Measurements from ENCODE around the gene EFCAB14. TPM values are rescaled to one million over a fixed set of nuclear protein-coding genes. Genes with fewer than 3 reads are reported as not detected.

The EFCAB14 gene
- total and polyA plus RNA-seq, 10 of the 15 experiments (the other 5 are each of a cell fraction or from before 2014, with no cell fraction given), result 7.8 to 66.0 (median 41.6) TPM

DNA sequence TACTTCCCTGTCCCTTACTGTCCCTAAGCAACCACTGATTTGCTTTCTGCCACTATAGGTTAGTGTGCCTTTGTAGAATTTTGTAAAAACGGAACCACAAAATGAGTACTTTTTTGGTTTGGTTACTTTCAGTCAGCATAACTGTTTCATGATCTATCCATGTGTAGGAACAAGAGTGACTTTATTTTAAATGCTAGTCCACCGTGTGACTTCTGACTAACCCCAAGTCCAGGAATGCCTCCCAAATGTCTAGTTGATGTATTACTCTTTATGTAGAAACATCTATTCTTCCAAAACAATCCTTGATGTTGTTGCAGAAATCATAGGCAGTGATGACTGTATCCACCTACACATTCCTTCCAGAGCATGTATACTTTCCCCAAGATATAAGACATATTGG, 72.1 kb downstream of the EFCAB14 start:
- ChIA-PET POLR2A (no interaction called here), CTCF (interaction anchor here (1.6 kb wide), 1 partner anchor 23 kb away, joined by 3 read pairs; no protein-coding TSS in a partner anchor), SMC1A (ENCODE audit: uncharacterized antibody, unreplicated experiment) (no interaction called here), RAD21 (ENCODE audit: unreplicated experiment) (no interaction called here)
- H3K27ac ChIP-seq (ENCODE audit: control insufficient read depth, insufficient read depth), result no peak overlapping the region
- H3K27me3 ChIP-seq (replicated peaks in 1 of 2; ENCODE audit: control insufficient read depth in 2 of 2, insufficient read depth in 2 of 2, low read length in 1 of 2), result no peaks in the 10 kb centered on the region
- H3K4me1 ChIP-seq (ENCODE audit: control insufficient read depth, insufficient read depth, low read length), result no peaks in the 10 kb centered on the region
- peaks cover 0 to 11% of the 10 kb centered on the region in 2 experiments; a peak in 3 of 4 replicates for H3K36me3 ChIP-seq (ENCODE audit: control insufficient read depth in 2 of 2, insufficient read depth in 2 of 2, low read length in 1 of 2)
- no peak overlapping the region for H3K9ac ChIP-seq (ENCODE audit: control insufficient read depth, insufficient read depth, low read length)
- no peak overlapping the region for H3K4me2 ChIP-seq (ENCODE audit: control insufficient read depth, insufficient read depth)
- H3K79me2 ChIP-seq (ENCODE audit: control insufficient read depth, insufficient read depth, low read length), result no peaks in the 10 kb centered on the region
- in situ Hi-C loops (cut with MboI), result no loop called here
- DNase-seq (ENCODE audit: low read depth, low spot score) (no peak), ATAC-seq (no peak), FAIRE-seq (no peak)
- 96% methylated on average over 2 of the region's 2 CpGs for WGBS (ENCODE audit: insufficient coverage, insufficient replicate concordance, low lambda C conversion rate, missing lambda C conversion rate)
- peaks cover 2% of the 10 kb centered on the region; the same call in 2 of the 3 replicates for H3K9me3 ChIP-seq (replicated peaks; ENCODE audit: control insufficient read depth, insufficient read depth, low read length)
- H4K20me1 ChIP-seq (ENCODE audit: control insufficient read depth, insufficient read depth), result no peaks in the 10 kb centered on the region
- intact Hi-C loops (cut with micrococcal nuclease; ENCODE audit: unreplicated experiment), result no loop called here
- no TSS peak for BruUV-seq (replicated peaks)
- no peak overlapping the region for H3K4me3 ChIP-seq
- TF ChIP-seq YBX1 (IDR thresholded peaks at IDR 0.05) (no peak), ASH2L (IDR thresholded peaks at IDR 0.05; ENCODE audit: borderline replicate concordance, low read depth) (no peak), ZSCAN29 (IDR thresholded peaks at IDR 0.05) (no peak), NR2C1 (IDR thresholded peaks at IDR 0.05) (no peak), MYB (IDR thresholded peaks at IDR 0.05; ENCODE audit: borderline replicate concordance, low read depth, low read length) (no peak), FOXM1 (IDR thresholded peaks at IDR 0.05; ENCODE audit: low read depth, low read length) (no peak), STAT3 (IDR thresholded peaks at IDR 0.05; ENCODE audit: low read depth, low read length) (no peak), SUZ12 (IDR thresholded peaks at IDR 0.05; ENCODE audit: unreplicated experiment) (no peak), NFYB (IDR thresholded peaks at IDR 0.05; ENCODE audit: insufficient read depth, low read depth, low read length) (no peak)
- TF ChIP-seq, protein P1, sequence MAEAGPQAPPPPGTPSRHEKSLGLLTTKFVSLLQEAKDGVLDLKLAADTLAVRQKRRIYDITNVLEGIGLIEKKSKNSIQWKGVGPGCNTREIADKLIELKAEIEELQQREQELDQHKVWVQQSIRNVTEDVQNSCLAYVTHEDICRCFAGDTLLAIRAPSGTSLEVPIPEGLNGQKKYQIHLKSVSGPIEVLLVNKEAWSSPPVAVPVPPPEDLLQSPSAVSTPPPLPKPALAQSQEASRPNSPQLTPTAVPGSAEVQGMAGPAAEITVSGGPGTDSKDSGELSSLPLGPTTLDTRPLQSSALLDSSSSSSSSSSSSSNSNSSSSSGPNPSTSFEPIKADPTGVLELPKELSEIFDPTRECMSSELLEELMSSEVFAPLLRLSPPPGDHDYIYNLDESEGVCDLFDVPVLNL (IDR thresholded peaks at IDR 0.05; ENCODE audit: low read depth, low read length), result no peak
- TF ChIP-seq, protein P2, sequence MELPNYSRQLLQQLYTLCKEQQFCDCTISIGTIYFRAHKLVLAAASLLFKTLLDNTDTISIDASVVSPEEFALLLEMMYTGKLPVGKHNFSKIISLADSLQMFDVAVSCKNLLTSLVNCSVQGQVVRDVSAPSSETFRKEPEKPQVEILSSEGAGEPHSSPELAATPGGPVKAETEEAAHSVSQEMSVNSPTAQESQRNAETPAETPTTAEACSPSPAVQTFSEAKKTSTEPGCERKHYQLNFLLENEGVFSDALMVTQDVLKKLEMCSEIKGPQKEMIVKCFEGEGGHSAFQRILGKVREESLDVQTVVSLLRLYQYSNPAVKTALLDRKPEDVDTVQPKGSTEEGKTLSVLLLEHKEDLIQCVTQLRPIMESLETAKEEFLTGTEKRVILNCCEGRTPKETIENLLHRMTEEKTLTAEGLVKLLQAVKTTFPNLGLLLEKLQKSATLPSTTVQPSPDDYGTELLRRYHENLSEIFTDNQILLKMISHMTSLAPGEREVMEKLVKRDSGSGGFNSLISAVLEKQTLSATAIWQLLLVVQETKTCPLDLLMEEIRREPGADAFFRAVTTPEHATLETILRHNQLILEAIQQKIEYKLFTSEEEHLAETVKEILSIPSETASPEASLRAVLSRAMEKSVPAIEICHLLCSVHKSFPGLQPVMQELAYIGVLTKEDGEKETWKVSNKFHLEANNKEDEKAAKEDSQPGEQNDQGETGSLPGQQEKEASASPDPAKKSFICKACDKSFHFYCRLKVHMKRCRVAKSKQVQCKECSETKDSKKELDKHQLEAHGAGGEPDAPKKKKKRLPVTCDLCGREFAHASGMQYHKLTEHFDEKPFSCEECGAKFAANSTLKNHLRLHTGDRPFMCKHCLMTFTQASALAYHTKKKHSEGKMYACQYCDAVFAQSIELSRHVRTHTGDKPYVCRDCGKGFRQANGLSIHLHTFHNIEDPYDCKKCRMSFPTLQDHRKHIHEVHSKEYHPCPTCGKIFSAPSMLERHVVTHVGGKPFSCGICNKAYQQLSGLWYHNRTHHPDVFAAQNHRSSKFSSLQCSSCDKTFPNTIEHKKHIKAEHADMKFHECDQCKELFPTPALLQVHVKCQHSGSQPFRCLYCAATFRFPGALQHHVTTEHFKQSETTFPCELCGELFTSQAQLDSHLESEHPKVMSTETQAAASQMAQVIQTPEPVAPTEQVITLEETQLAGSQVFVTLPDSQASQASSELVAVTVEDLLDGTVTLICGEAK (IDR thresholded peaks at IDR 0.05; ENCODE audit: borderline replicate concordance), result no peak
- TF ChIP-seq, protein P3, sequence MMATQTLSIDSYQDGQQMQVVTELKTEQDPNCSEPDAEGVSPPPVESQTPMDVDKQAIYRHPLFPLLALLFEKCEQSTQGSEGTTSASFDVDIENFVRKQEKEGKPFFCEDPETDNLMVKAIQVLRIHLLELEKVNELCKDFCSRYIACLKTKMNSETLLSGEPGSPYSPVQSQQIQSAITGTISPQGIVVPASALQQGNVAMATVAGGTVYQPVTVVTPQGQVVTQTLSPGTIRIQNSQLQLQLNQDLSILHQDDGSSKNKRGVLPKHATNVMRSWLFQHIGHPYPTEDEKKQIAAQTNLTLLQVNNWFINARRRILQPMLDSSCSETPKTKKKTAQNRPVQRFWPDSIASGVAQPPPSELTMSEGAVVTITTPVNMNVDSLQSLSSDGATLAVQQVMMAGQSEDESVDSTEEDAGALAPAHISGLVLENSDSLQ (IDR thresholded peaks at IDR 0.05), result no peak
- no peak overlapping the region for H2AFZ ChIP-seq (ENCODE audit: control insufficient read depth, low read depth, low read length)
